IMR-90 (cell line): ENCODE measurements around the gene MICALL2. TPM values are rescaled to one million over a fixed set of nuclear protein-coding genes. Genes with fewer than 3 reads are reported as not detected.

ENCODE experiments used
- polyA plus RNA-seq, 3 experiments: library from polyadenylated mRNA; depleted of rRNA; stranded (reverse); fragments of >200 nt; gene quantifications; 2 replicates each; pipeline ENCODE4 v1.2.3, GENCODE V29; 2012; ENCODE audit warnings: low replicate concordance in 1 of 3
- total RNA-seq: library from RNA; depleted of rRNA; stranded (reverse); fragments of >200 nt; gene quantifications from 2 replicates; pipeline ENCODE4 v1.2.3, GENCODE V29; 2012; rRNA removed

Gene MICALL2
- total and polyA plus RNA-seq, 2 of the 4 experiments (the other 2 are of a cell fraction) = 6.6 to 34.1 TPM

Other genes with a start within 250 kb of the MICALL2 start
- gene UNCX, start 226.6 kb downstream of the MICALL2 start, total RNA-seq = not detected in 2 replicates
- not detected in 2 replicates for gene UNCX, start 226.6 kb downstream of the MICALL2 start, polyA plus RNA-seq (2012; rRNA removed)
- gene INTS1, start 44.9 kb upstream of the MICALL2 start, total RNA-seq = 9.3 and 10.0 TPM in 2 replicates
- gene INTS1, start 44.9 kb upstream of the MICALL2 start, polyA plus RNA-seq (2012; rRNA removed) = 40.1 and 47.1 TPM in 2 replicates
- gene MAFK, start 71.2 kb upstream of the MICALL2 start, total RNA-seq = 16.4 and 19.2 TPM in 2 replicates
- 27.1 and 27.9 TPM in 2 replicates for gene MAFK, start 71.2 kb upstream of the MICALL2 start, polyA plus RNA-seq (2012; rRNA removed)
- gene TMEM184A, start 96.7 kb upstream of the MICALL2 start, total RNA-seq = 0.28 and 0.36 TPM in 2 replicates
- gene TMEM184A, start 96.7 kb upstream of the MICALL2 start, polyA plus RNA-seq (2012; rRNA removed) = 1.9 TPM in 2 replicates
- gene PSMG3, start 110.6 kb upstream of the MICALL2 start, total RNA-seq = 30.6 and 37.3 TPM in 2 replicates
- gene PSMG3, start 110.6 kb upstream of the MICALL2 start, polyA plus RNA-seq (2012; rRNA removed) = 52.5 and 54.1 TPM in 2 replicates
- 1.6 and 2.2 TPM in 2 replicates for gene ELFN1, start 210.8 kb upstream of the MICALL2 start, total RNA-seq
- 5.2 and 7.8 TPM in 2 replicates for gene ELFN1, start 210.8 kb upstream of the MICALL2 start, polyA plus RNA-seq (2012; rRNA removed)